ENCODE data around the gene ADRM1.

- TF ChIP-seq CTCF (IDR thresholded peaks at IDR 0.05; ENCODE audit: insufficient read depth, low read length, poor library complexity, severe bottlenecking) (no peak), EZH2phosphoT487 (conservative IDR thresholded peaks at IDR 0.05; ENCODE audit: low read length) (no peak)
These were observed 45.8 kb downstream of the ADRM1 start for GRCh38 chr20:62348604-62349003.

Measured in SU-DHL-6 (cell line).